ENCODE data around the gene HSPA1B. TPM values are rescaled to one million over a fixed set of nuclear protein-coding genes. Genes with fewer than 3 reads are reported as not detected.

Gene HSPA1B
- total RNA-seq, 1 donor from 2014 or later = 48.7 TPM

DNA sequence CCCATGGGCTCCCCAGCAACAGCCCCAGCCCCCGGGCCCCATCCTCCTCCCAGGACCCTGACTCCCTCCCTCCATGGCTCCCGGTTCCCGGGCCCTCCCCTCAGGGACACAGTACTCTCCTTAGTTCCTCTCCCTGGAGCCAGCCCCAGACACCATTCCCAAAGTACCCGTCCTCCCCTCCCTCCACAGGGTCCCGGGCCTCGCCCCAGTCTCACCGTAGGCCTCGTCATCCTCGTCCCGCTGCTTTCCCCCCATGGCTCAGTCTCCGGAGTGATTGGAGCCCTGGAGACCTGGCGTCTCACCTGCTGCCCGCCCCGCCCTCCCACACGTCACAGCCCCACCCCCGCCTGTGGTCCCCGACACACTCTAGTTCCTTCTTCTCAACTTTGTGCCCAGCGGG is 51.2 kb downstream of the HSPA1B start, which contains the start of gene SLC44A4:
Gene SLC44A4 (minus strand): TSS at position 272 of the 400 bp plus-strand sequence. CDS start 17 bp downstream, at position 255.
- DNase-seq (ENCODE audit: low read depth, low spot score) = no peak

DNA sequence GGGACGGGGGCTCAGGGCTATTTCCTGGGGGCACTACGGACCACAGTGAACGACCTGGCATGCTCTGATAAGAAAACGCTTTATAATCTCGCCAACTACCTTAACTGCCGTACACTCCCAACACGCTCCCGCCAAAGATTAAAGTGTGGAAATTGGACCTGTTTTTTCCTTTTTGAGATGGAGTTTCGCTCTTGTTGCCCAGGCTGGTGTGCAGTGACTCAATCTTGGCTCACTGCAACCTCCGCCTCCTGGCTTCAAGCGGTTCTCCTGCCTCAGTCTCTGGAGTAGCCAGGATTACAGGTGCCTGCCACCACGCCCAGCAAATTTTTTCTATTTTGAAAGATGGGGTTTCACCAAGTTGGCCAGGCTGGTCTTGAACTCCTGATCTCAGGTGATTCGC is 51.6 kb downstream of the HSPA1B start:
- no peak for DNase-seq (ENCODE audit: low read depth, low spot score)

Other genes with a start within 250 kb of the HSPA1B start
- gene LTB, start 245.3 kb upstream of the HSPA1B start, total RNA-seq = 1.6 and 2.2 TPM in 2 replicates
- gene LST1, start 241.5 kb upstream of the HSPA1B start, total RNA-seq = 0.14 and 0.73 TPM in 2 replicates
- not detected in 2 replicates for gene NCR3, start 234.7 kb upstream of the HSPA1B start, total RNA-seq
- gene AIF1, start 212.5 kb upstream of the HSPA1B start, total RNA-seq = not detected in 2 replicates
- 33.6 and 36.4 TPM in 2 replicates for gene PRRC2A, start 207.0 kb upstream of the HSPA1B start, total RNA-seq
- 110 and 116 TPM in 2 replicates for gene BAG6, start 175.1 kb upstream of the HSPA1B start, total RNA-seq
- 0.40 and 0.46 TPM in 2 replicates for gene APOM, start 171.8 kb upstream of the HSPA1B start, total RNA-seq
- 18.7 and 20.5 TPM in 2 replicates for gene C6orf47, start 167.0 kb upstream of the HSPA1B start, total RNA-seq
- 12.1 and 12.5 TPM in 2 replicates for gene GPANK1, start 162.7 kb upstream of the HSPA1B start, total RNA-seq
- gene CSNK2B, start 161.7 kb upstream of the HSPA1B start, total RNA-seq = 98.5 and 102 TPM in 2 replicates
- 1.5 and 1.9 TPM in 2 replicates for gene LY6G5B, start 157.8 kb upstream of the HSPA1B start, total RNA-seq
- gene LY6G5C, start 146.7 kb upstream of the HSPA1B start, total RNA-seq = 0.86 and 0.88 TPM in 2 replicates
- 37.3 and 65.3 TPM in 2 replicates for gene ABHD16A, start 124.4 kb upstream of the HSPA1B start, total RNA-seq
- gene LY6G6F, start 120.9 kb upstream of the HSPA1B start, total RNA-seq = not detected in 2 replicates
- not detected in 2 replicates for gene LY6G6D, start 112.4 kb upstream of the HSPA1B start, total RNA-seq
- gene LY6G6C, start 106.0 kb upstream of the HSPA1B start, total RNA-seq = not detected in 2 replicates
- not detected in 2 replicates for gene MPIG6B, start 104.4 kb upstream of the HSPA1B start, total RNA-seq
- 84.0 and 89.4 TPM in 2 replicates for gene DDAH2, start 98.4 kb upstream of the HSPA1B start, total RNA-seq
- 860 and 926 TPM in 2 replicates for gene CLIC1, start 91.2 kb upstream of the HSPA1B start, total RNA-seq
- 6.1 and 6.7 TPM in 2 replicates for gene MSH5, start 87.7 kb upstream of the HSPA1B start, total RNA-seq
- gene SAPCD1, start 65.1 kb upstream of the HSPA1B start, total RNA-seq = 0.78 and 0.92 TPM in 2 replicates
- under 0.01 and 0.11 TPM in 2 replicates for gene VWA7, start 50.4 kb upstream of the HSPA1B start, total RNA-seq
- gene VARS1, start 32.0 kb upstream of the HSPA1B start, total RNA-seq = 73.2 and 74.0 TPM in 2 replicates
- gene LSM2, start 20.8 kb upstream of the HSPA1B start, total RNA-seq = 45.8 and 55.3 TPM in 2 replicates
- 0.53 and 1.9 TPM in 2 replicates for gene HSPA1L, start 12.5 kb upstream of the HSPA1B start, total RNA-seq
- gene HSPA1A, start 12.2 kb upstream of the HSPA1B start, total RNA-seq = 33.6 and 431 TPM in 2 replicates
- 54.3 and 71.7 TPM in 2 replicates for gene NEU1, start 35.1 kb downstream of the HSPA1B start, total RNA-seq
- gene SLC44A4, start 51.3 kb downstream of the HSPA1B start, total RNA-seq = 0.07 TPM in 1 of 2 replicates, not detected in the other
- gene EHMT2, start 70.0 kb downstream of the HSPA1B start, total RNA-seq = 46.4 and 61.8 TPM in 2 replicates
- 3.5 and 5.2 TPM in 2 replicates for gene ZBTB12, start 74.3 kb downstream of the HSPA1B start, total RNA-seq
- not detected in 2 replicates for gene C2, start 100.0 kb downstream of the HSPA1B start, total RNA-seq
- 3.4 and 4.0 TPM in 2 replicates for gene CFB, start 118.4 kb downstream of the HSPA1B start, total RNA-seq
- 110 and 121 TPM in 2 replicates for gene NELFE, start 131.2 kb downstream of the HSPA1B start, total RNA-seq
- gene SKIC2, start 131.4 kb downstream of the HSPA1B start, total RNA-seq = 42.9 and 49.6 TPM in 2 replicates
- gene DXO, start 144.4 kb downstream of the HSPA1B start, total RNA-seq = 10.1 and 11.6 TPM in 2 replicates
- 0.46 and 1.3 TPM in 2 replicates for gene C4A, start 154.3 kb downstream of the HSPA1B start, total RNA-seq
- gene C4B, start 187.1 kb downstream of the HSPA1B start, total RNA-seq = 0.66 and 1.0 TPM in 2 replicates
- not detected in 2 replicates for gene CYP21A2, start 210.7 kb downstream of the HSPA1B start, total RNA-seq

All from pulmonary artery endothelial cell (primary cell).